Stimulated activated CD8-positive, alpha-beta memory T cell treated with anti-CD3 and anti-CD28 coated beads, Interleukin-4, amount 100 ng/mL, for 4 hours (primary cell): Measurements from ENCODE around the gene SH3PXD2A.
"Not testable (repeated sequence)": the region's sequence is repeated elsewhere in the genome, so short reads cannot be mapped to it uniquely, and the experiment has no call there.

Source experiments
- DNase-seq, 2 donors: peaks; one replicate each; pipeline ENCODE4 v3.0.0-alpha.2; 2020; ENCODE audit warnings: low read depth in 2 of 2, low spot score in 1 of 2

Gene SH3PXD2A

GRCh38 chr10:103793920-103794883, 61.2 kb downstream of the SH3PXD2A start:
- no peak for DNase-seq

GRCh38 chr10:103793429-103793828, 61.9 kb downstream of the SH3PXD2A start:
- DNase-seq = no peak

- DNase-seq = no peak
These were observed 62.8 kb downstream of the SH3PXD2A start for GRCh38 chr10:103792547-103792946.

GRCh38 chr10:103791858-103792257, 63.5 kb downstream of the SH3PXD2A start:
- no peak for DNase-seq

- DNase-seq = no peak
These were observed 64.1 kb downstream of the SH3PXD2A start for GRCh38 chr10:103791291-103791690.

- DNase-seq = no peak
These were observed 64.8 kb downstream of the SH3PXD2A start for GRCh38 chr10:103790580-103790979.

DNA sequence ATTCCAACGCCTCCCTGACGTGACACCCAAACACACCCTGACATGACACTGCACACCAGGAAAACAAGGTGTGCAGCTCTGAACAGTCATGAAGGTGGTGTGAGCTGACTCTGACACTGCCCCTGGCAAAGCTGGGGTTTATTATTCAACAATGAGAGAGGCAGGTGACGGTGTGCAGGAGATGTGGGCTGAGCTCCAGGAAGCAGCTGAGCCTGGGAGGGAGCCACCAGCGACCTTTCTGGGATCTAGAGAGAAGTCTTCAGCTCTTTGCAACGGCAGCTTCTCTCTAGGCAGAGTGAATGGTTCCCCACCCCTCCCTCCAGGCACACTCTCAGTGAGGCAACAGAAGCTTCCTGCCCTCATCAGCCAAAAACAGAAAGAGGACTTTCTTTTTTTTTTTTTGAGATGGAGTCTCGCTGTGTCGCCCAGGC, 65.6 kb downstream of the SH3PXD2A start:
- no peak for DNase-seq

DNA sequence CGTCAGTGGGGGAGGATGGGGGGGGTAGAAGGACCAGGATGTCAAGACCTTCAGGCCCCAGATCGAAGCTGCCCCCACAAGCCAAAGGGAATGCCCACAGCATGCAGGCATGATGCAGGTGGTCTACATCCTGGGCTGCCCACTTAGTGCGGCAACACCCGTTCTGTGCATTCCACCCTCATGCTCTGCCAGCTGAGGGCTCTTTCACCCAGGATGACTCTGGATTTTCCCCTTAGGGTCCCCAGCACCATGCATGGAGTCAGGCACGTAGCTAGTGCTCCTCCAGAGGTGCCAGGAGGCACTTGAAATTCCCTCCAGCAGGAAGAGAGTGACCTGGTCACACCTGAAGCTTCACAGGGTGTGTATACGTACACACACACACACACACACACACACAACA, 66.2 kb downstream of the SH3PXD2A start:
- no peak for DNase-seq

DNA sequence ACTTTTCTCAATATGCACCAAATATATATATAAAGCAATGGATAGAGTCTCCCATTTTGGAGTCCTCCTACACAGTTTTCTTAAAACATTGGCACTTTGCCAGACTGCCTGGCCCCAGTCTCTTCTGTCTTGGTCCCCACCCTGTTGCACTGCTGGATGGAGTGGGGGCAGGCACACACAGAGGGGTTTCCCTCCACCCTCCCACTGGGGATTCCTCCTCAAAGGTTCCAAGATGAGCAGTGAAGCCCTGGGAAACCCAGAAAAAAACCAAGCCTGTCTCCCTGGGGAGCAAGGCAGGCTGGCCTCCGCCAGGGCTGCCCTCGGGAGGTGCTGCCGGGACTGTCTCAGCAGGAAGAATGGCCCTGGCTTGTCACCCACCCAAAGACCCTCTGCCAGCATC, 68.0 kb downstream of the SH3PXD2A start:
- no peak for DNase-seq

- no peak for DNase-seq
These were observed 69.4 kb downstream of the SH3PXD2A start for GRCh38 chr10:103786020-103786419.

GRCh38 chr10:103784723-103785418, 70.5 kb downstream of the SH3PXD2A start:
- no peak for DNase-seq

GRCh38 chr10:103784089-103784488, 71.3 kb downstream of the SH3PXD2A start:
- DNase-seq = no peak

GRCh38 chr10:103783681-103784080, 71.7 kb downstream of the SH3PXD2A start:
- no peak for DNase-seq

DNA sequence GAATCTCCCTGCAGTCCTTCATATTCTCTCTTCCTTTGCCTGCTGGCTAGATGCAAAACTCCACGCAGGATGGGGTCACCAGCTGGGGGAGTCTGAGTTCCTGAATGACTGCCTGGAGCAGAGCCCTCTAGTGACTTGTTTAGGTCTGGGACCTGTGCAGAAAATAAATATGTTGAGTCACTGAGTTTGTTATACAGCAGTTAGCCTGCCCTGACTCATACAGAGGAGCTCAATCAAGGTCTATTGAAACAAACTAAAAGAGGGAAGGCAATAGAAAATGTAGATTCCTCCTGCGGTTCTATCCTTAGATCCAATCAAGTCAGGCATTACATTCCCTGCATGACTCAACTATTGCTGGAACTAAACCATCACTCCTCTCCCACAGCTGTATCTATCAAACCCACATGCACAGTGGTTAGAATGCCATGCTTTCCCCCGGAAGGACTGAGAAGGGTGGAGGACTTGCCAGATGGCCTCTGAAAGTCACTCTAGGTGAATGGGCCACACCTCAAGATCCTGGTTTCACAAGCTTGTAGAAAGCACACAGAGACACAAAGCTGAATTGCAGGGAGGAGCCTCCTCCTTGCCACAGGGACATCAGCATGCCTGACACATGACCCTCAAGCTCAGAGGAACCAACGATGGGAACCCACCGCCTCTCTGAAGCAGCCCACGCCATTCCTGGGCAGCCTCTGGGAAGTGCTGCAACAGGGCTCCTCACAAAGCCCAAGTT, 73.9 kb downstream of the SH3PXD2A start:
- DNase-seq = no peak

DNA sequence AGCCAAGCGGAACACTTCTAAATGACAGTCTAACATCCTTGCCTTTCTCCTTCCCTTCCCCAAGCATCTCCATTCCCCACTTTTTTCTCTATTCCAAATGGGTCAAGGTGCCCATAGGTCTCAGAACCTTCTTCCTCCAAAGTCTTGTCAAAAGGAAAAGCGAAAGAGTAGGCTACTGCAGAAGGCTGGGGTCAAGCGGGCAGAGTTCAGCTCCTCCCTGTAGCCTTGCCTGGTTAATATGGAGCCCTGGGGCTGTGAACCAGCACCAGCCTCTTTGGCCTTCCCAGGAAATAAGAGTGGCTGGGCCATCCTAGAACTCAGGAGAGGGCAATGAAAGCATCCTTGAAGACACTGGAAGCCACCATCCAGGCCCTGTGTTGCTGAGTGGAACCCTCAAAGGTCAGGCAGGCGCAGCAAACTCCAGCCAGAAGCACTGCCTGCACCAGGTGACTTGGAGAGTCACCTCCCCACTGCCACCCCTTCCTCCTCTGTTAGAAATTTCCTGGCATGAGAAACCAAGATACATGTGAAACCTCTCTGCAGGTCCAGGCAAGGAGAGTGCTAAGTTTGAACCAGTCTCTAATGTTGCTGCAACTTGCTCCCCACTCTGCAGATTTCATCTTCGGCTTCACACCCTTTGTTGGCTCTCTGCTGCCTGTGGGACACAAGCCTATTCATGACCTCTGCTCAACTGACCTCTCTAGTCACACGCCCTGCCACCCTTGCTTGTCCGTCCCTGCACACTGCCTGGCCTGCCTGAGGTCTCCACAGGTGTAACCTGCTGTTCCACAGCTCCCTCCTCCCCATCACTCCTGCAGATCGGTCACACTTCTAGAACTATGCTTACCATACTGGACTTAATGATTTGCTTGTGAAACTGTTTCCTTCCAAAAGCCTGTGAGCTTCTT, 74.9 kb downstream of the SH3PXD2A start:
- no peak for DNase-seq

DNA sequence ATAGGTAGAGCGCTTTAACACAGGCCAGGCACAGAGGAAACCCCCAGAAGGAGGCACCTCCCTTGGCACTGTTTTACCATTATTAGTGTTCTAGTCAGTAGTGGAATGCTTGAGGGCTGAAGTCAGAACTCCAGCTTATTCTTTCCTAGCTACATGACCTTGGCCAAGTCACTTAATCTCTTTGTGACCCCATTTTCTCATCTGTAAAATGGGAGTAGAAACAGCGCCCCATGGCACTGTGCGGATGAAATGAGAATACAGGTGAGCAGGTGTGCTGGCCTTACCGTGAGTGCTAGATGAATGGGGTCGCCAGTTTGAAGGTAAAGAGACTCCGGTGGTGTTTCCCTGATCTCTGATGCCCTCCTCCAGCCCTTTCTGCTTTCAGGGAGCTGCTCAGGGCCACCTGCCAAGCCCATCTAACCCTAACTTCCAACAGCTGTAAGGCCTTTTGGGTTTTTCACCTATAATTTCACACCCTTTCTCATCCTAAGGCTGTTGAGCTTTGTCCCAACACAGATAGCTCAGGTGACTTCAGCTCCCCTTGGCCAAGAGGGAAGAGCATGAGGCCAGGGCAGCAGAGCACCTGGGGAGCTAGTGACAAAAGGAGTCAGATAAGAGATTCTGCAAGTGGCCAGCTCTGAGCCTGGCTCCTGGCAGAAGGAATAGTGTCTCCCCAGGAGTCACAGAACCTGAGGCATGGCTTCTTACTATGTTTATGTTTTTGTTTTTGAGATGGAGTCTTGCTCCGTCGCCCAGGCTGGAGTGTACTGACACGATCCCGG, 76.8 kb downstream of the SH3PXD2A start:
- DNase-seq = no peak

GRCh38 chr10:103776878-103777591, 78.3 kb downstream of the SH3PXD2A start:
- no peak for DNase-seq

DNA sequence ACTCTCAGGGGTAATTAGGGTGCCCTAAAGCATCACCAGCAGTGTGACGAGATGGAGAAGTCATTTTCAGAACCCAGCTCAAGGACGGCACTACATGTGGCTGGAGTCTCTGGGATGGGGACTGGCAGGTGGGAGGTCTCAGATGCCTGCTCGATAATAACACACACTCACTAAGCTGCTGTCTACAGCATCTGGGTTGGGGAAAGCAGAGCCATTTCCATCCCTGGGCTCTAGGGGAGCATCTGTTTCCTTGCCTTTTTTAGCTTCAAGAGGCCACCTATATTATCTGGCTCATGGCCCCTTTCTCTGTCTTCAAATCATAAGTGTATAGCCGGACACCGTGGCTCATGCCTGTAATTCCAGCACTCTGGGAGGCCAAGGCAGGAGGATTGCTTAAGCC, 79.6 kb downstream of the SH3PXD2A start:
- no peak for DNase-seq

DNA sequence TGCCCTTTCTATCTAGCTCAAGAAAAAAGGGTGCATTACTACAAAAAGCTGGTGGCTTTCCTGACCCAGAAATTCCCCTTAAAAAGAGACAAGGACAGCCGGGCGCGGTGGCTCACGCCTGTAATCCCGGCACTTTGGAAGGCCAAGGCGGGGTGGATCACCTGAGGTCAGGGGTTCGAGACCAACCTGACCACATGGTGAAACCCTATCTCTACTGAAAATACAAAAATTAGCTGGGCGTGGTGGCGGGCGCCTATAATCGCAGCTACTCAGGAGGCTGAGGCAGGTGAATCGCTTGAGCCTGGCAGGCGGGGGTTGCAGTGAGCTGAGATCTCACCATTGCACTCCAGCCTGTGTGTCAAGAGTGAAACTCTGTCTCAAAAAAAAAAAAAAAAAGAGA, 82.5 kb downstream of the SH3PXD2A start:
- not testable (repeated sequence) for DNase-seq
